CD4-positive, alpha-beta T cell treated with Interleukin-6 at 100 ng/mL for 8 hours (primary cell): ENCODE data around the gene NKAIN2.

Experiments
- DNase-seq: peaks from one replicate; pipeline ENCODE4 v3.0.0-alpha.2; 2020; ENCODE audit warnings: mixed read lengths, low spot score

The NKAIN2 gene

GRCh38 chr6:124029567-124029966 lies 225.9 kb downstream of the NKAIN2 start:
- DNase-seq: no peak

GRCh38 chr6:124033501-124033900 lies 229.8 kb downstream of the NKAIN2 start:
- DNase-seq: no peak

GRCh38 chr6:124036384-124036783 lies 232.7 kb downstream of the NKAIN2 start:
- DNase-seq: no peak

- DNase-seq: no peak
These were observed 237.0 kb downstream of the NKAIN2 start for GRCh38 chr6:124040655-124041054.

- DNase-seq: no peak
These were observed 248.5 kb downstream of the NKAIN2 start for GRCh38 chr6:124052120-124052519.

- DNase-seq: no peak
These were observed 249.7 kb downstream of the NKAIN2 start for GRCh38 chr6:124053315-124053714.

- no peak for DNase-seq
These were observed 250.4 kb downstream of the NKAIN2 start for GRCh38 chr6:124054034-124054433.

GRCh38 chr6:124055395-124055794 lies 251.7 kb downstream of the NKAIN2 start:
- no peak for DNase-seq

GRCh38 chr6:124055963-124056362 lies 252.3 kb downstream of the NKAIN2 start:
- no peak for DNase-seq

- DNase-seq: no peak
These were observed 253.0 kb downstream of the NKAIN2 start for GRCh38 chr6:124056407-124057334.

- no peak for DNase-seq
These were observed 253.8 kb downstream of the NKAIN2 start for GRCh38 chr6:124057461-124057860.

GRCh38 chr6:124064317-124065113 lies 260.9 kb downstream of the NKAIN2 start:
- DNase-seq: no peak

GRCh38 chr6:124066269-124066668 lies 262.6 kb downstream of the NKAIN2 start:
- DNase-seq: no peak

- DNase-seq: no peak
These were observed 263.4 kb downstream of the NKAIN2 start for GRCh38 chr6:124066946-124067552.

- no peak for DNase-seq
These were observed 265.7 kb downstream of the NKAIN2 start for GRCh38 chr6:124069230-124069950.

GRCh38 chr6:124073021-124073420 lies 269.4 kb downstream of the NKAIN2 start:
- DNase-seq: no peak

GRCh38 chr6:124073820-124074587 lies 270.3 kb downstream of the NKAIN2 start:
- DNase-seq: no peak

- DNase-seq: no peak
These were observed 270.9 kb downstream of the NKAIN2 start for GRCh38 chr6:124074606-124075005.

- DNase-seq: no peak
These were observed 272.8 kb downstream of the NKAIN2 start for GRCh38 chr6:124076336-124077048.

- no peak for DNase-seq
These were observed 274.5 kb downstream of the NKAIN2 start for GRCh38 chr6:124078169-124078568.
